Measurements from ENCODE around the gene HS3ST5. TPM values are rescaled to one million over a fixed set of nuclear protein-coding genes. Genes with fewer than 3 reads are reported as not detected.

The HS3ST5 gene
- total RNA-seq, 1 experiment from 2014 or later = 0.09 TPM

GRCh38 chr6:114297135-114297534, 45.7 kb downstream of the HS3ST5 start:
- Histone ChIP-seq H3K4me3 (no peak overlapping the region), H3K27me3 (ENCODE audit: insufficient read depth, low read depth) (no peaks in the 10 kb centered on the region), H3K9me2 (ENCODE audit: insufficient read depth) (no peaks in the 10 kb centered on the region), H4K20me1 (ENCODE audit: insufficient read depth) (no peaks in the 10 kb centered on the region), H3K4me2 (no peak overlapping the region), H3K79me2 (ENCODE audit: low read depth) (no peaks in the 10 kb centered on the region), H3K27ac (no peak overlapping the region), H3K36me3 (ENCODE audit: low read depth) (no peaks in the 10 kb centered on the region), H3K4me1 (replicated peaks; ENCODE audit: insufficient read depth) (no peaks in the 10 kb centered on the region), H3F3A (ENCODE audit: insufficient read depth, low read depth) (no peaks in the 10 kb centered on the region), H3K9me3 (ENCODE audit: insufficient read depth, low read depth) (no peaks in the 10 kb centered on the region), H2AFZ (no peak overlapping the region)
- POLR2A ChIA-PET (ENCODE audit: unreplicated experiment) = no interaction called here
- TF ChIP-seq EZH2 (IDR thresholded peaks at IDR 0.05; ENCODE audit: low read depth) (no peak), CTCF (conservative IDR thresholded peaks at IDR 0.05) (no peak)
- BruUV-seq (replicated peaks) = no TSS peak
- no peak for DNase-seq
- intact Hi-C loops (cut with micrococcal nuclease; ENCODE audit: unreplicated experiment) = no loop called here
- CTCF ChIA-PET = interaction anchor here (0.6 kb wide), 1 partner anchor 300 kb away, joined by 4 read pairs; no protein-coding TSS in a partner anchor

- Histone ChIP-seq H3K9me3 (ENCODE audit: insufficient read depth, low read depth) (no peaks in the 10 kb centered on the region), H2AFZ (no peak overlapping the region), H3K27me3 (ENCODE audit: insufficient read depth, low read depth) (no peaks in the 10 kb centered on the region), H4K20me1 (ENCODE audit: insufficient read depth) (no peaks in the 10 kb centered on the region), H3F3A (ENCODE audit: insufficient read depth, low read depth) (no peaks in the 10 kb centered on the region), H3K36me3 (ENCODE audit: low read depth) (no peaks in the 10 kb centered on the region), H3K79me2 (ENCODE audit: low read depth) (no peaks in the 10 kb centered on the region), H3K9me2 (ENCODE audit: insufficient read depth) (no peaks in the 10 kb centered on the region; the same call in 1 of the 2 replicates), H3K4me2 (no peak overlapping the region), H3K4me3 (no peak overlapping the region), H3K27ac (no peak overlapping the region), H3K4me1 (replicated peaks; ENCODE audit: insufficient read depth) (no peaks in the 10 kb centered on the region)
- no peak for TF ChIP-seq EZH2 (IDR thresholded peaks at IDR 0.05; ENCODE audit: low read depth)
- TF ChIP-seq CTCF (conservative IDR thresholded peaks at IDR 0.05) = no peak
- intact Hi-C loops (cut with micrococcal nuclease; ENCODE audit: unreplicated experiment) = no loop called here
- POLR2A ChIA-PET (ENCODE audit: unreplicated experiment) = interaction anchor here (0.6 kb wide), 1 partner anchor 148 kb away, joined by 4 read pairs; no protein-coding TSS in a partner anchor
- no peak for DNase-seq
- CTCF ChIA-PET = no interaction called here
- BruUV-seq (replicated peaks) = no TSS peak
These were observed 50.4 kb downstream of the HS3ST5 start for GRCh38 chr6:114292431-114292830.

GRCh38 chr6:114291428-114291827, 51.4 kb downstream of the HS3ST5 start:
- TF ChIP-seq EZH2 (IDR thresholded peaks at IDR 0.05; ENCODE audit: low read depth) (no peak), CTCF (conservative IDR thresholded peaks at IDR 0.05) (no peak)
- no peaks in the 10 kb centered on the region for H3K36me3 ChIP-seq (ENCODE audit: low read depth)
- H3K4me3 ChIP-seq = no peak overlapping the region
- H3K9me2 ChIP-seq (ENCODE audit: insufficient read depth) = no peaks in the 10 kb centered on the region; the same call in 1 of the 2 replicates
- no peaks in the 10 kb centered on the region for H3K27me3 ChIP-seq (ENCODE audit: insufficient read depth, low read depth)
- H3K79me2 ChIP-seq (ENCODE audit: low read depth) = no peaks in the 10 kb centered on the region
- no peaks in the 10 kb centered on the region for H3K9me3 ChIP-seq (ENCODE audit: insufficient read depth, low read depth)
- no peaks in the 10 kb centered on the region for H4K20me1 ChIP-seq (ENCODE audit: insufficient read depth)
- no peaks in the 10 kb centered on the region for H3F3A ChIP-seq (ENCODE audit: insufficient read depth, low read depth)
- H3K4me1 ChIP-seq (replicated peaks; ENCODE audit: insufficient read depth) = no peaks in the 10 kb centered on the region
- ChIA-PET CTCF (interaction anchor here (0.6 kb wide), 1 partner anchor 36 kb away, joined by 3 read pairs; no protein-coding TSS in a partner anchor), POLR2A (ENCODE audit: unreplicated experiment) (no interaction called here)
- H2AFZ ChIP-seq = no peak overlapping the region
- BruUV-seq (replicated peaks) = no TSS peak
- H3K4me2 ChIP-seq = no peak overlapping the region
- intact Hi-C loops (cut with micrococcal nuclease; ENCODE audit: unreplicated experiment) = no loop called here
- DNase-seq = no peak
- H3K27ac ChIP-seq = no peak overlapping the region

Data from PC-9 (cell line).